ENCODE data around the gene C7orf25. TPM values are rescaled to one million over a fixed set of nuclear protein-coding genes. Genes with fewer than 3 reads are reported as not detected.

The C7orf25 gene
- total RNA-seq, 1 donor from 2014 or later = 8.5 TPM

GRCh38 chr7:42914009-42914408 is 2.1 kb upstream of the C7orf25 start:
- no peak overlapping the region for H3K27ac Mint-ChIP-seq (ENCODE audit: unreplicated experiment)
- FAIRE-seq = no peak

GRCh38 chr7:42913591-42913990 is 1.7 kb upstream of the C7orf25 start:
- H3K4me3 ChIP-seq (ENCODE audit: insufficient read depth, low read depth, low read length) = no peak overlapping the region
- TF ChIP-seq CTCF (IDR thresholded peaks at IDR 0.05; ENCODE audit: insufficient read depth, low read depth, low read length) = no peak
- TF ChIP-seq EZH2 (IDR thresholded peaks at IDR 0.05; ENCODE audit: insufficient read depth, low read length) = no peak
- no peaks in the 10 kb centered on the region for H3K27me3 Mint-ChIP-seq (ENCODE audit: low read depth, unreplicated experiment)
- H3K9ac ChIP-seq (ENCODE audit: low read length) = no peak overlapping the region
- no peak overlapping the region for H2AFZ ChIP-seq (ENCODE audit: low read depth, low read length)
- peaks cover 11% of the 10 kb centered on the region for H3K4me1 ChIP-seq (ENCODE audit: insufficient read depth, low read length)
- peak overlapping the region; percentile 8 for H3K27ac ChIP-seq (ENCODE audit: low read depth, low read length)
- FAIRE-seq (no peak), DNase-seq (ENCODE audit: low read depth) (peak; percentile 90)
- no peak overlapping the region for H3K4me3 Mint-ChIP-seq (ENCODE audit: unreplicated experiment)
- H3K36me3 Mint-ChIP-seq (ENCODE audit: low read depth, unreplicated experiment) = peaks cover 12% of the 10 kb centered on the region
- H3K36me3 ChIP-seq (ENCODE audit: insufficient read depth, low read length) = peaks cover 19% of the 10 kb centered on the region
- H4K20me1 ChIP-seq (ENCODE audit: insufficient read depth, low read length) = no peaks in the 10 kb centered on the region
- H3K4me1 Mint-ChIP-seq (ENCODE audit: low read depth, unreplicated experiment) = peaks cover 34% of the 10 kb centered on the region
- no peaks in the 10 kb centered on the region for H3K9me3 Mint-ChIP-seq (ENCODE audit: unreplicated experiment)
- no peak overlapping the region for H3K27ac Mint-ChIP-seq (ENCODE audit: unreplicated experiment)
- H3K4me2 ChIP-seq (ENCODE audit: low read length) = no peak overlapping the region
- no peaks in the 10 kb centered on the region for H3K9me3 ChIP-seq (ENCODE audit: insufficient read depth, low read depth, low read length)
- H3K27me3 ChIP-seq (ENCODE audit: insufficient read depth, low read length) = no peaks in the 10 kb centered on the region
- H3K79me2 ChIP-seq (ENCODE audit: insufficient read depth, low read length) = peaks cover 9% of the 10 kb centered on the region

More at GRCh38 chr7:42914009-42914408, 2.1 kb upstream of the C7orf25 start:
- Histone ChIP-seq H3K36me3 (ENCODE audit: insufficient read depth, low read length) (peaks cover 19% of the 10 kb centered on the region), H3K4me2 (ENCODE audit: low read length) (no peak overlapping the region), H3K9ac (ENCODE audit: low read length) (no peak overlapping the region), H3K79me2 (ENCODE audit: insufficient read depth, low read length) (peaks cover 9% of the 10 kb centered on the region), H3K27ac (ENCODE audit: low read depth, low read length) (peak overlapping the region; percentile 8), H3K4me3 (ENCODE audit: insufficient read depth, low read depth, low read length) (no peak overlapping the region), H4K20me1 (ENCODE audit: insufficient read depth, low read length) (no peaks in the 10 kb centered on the region), H3K27me3 (ENCODE audit: insufficient read depth, low read length) (no peaks in the 10 kb centered on the region), H2AFZ (ENCODE audit: low read depth, low read length) (no peak overlapping the region), H3K9me3 (ENCODE audit: insufficient read depth, low read depth, low read length) (no peaks in the 10 kb centered on the region), H3K4me1 (ENCODE audit: insufficient read depth, low read length) (peaks cover 11% of the 10 kb centered on the region)
- Mint-ChIP-seq H3K4me1 (ENCODE audit: low read depth, unreplicated experiment) (peaks cover 34% of the 10 kb centered on the region), H3K27me3 (ENCODE audit: low read depth, unreplicated experiment) (no peaks in the 10 kb centered on the region), H3K4me3 (ENCODE audit: unreplicated experiment) (no peak overlapping the region), H3K9me3 (ENCODE audit: unreplicated experiment) (no peaks in the 10 kb centered on the region), H3K36me3 (ENCODE audit: low read depth, unreplicated experiment) (peaks cover 14% of the 10 kb centered on the region)
- TF ChIP-seq CTCF (IDR thresholded peaks at IDR 0.05; ENCODE audit: insufficient read depth, low read depth, low read length) = no peak
- TF ChIP-seq EZH2 (IDR thresholded peaks at IDR 0.05; ENCODE audit: insufficient read depth, low read length) = no peak
- no peak for DNase-seq (ENCODE audit: low read depth)

- Histone ChIP-seq H4K20me1 (ENCODE audit: insufficient read depth, low read length) (no peaks in the 10 kb centered on the region), H3K79me2 (ENCODE audit: insufficient read depth, low read length) (peaks cover 9% of the 10 kb centered on the region), H3K27me3 (ENCODE audit: insufficient read depth, low read length) (no peaks in the 10 kb centered on the region), H3K36me3 (ENCODE audit: insufficient read depth, low read length) (peaks cover 3% of the 10 kb centered on the region), H3K27ac (ENCODE audit: low read depth, low read length) (no peak overlapping the region), H3K4me1 (ENCODE audit: insufficient read depth, low read length) (peaks cover 11% of the 10 kb centered on the region), H3K4me2 (ENCODE audit: low read length) (peak overlapping the region; percentile 87), H3K4me3 (ENCODE audit: insufficient read depth, low read depth, low read length) (no peak overlapping the region), H3K9ac (ENCODE audit: low read length) (no peak overlapping the region), H3K9me3 (ENCODE audit: insufficient read depth, low read depth, low read length) (no peaks in the 10 kb centered on the region), H2AFZ (ENCODE audit: low read depth, low read length) (no peak overlapping the region)
- Mint-ChIP-seq H3K27ac (ENCODE audit: unreplicated experiment) (no peak overlapping the region), H3K9me3 (ENCODE audit: unreplicated experiment) (no peaks in the 10 kb centered on the region), H3K27me3 (ENCODE audit: low read depth, unreplicated experiment) (no peaks in the 10 kb centered on the region), H3K4me3 (ENCODE audit: unreplicated experiment) (peak overlapping the region; percentile 99), H3K36me3 (ENCODE audit: low read depth, unreplicated experiment) (peaks cover 2% of the 10 kb centered on the region), H3K4me1 (ENCODE audit: low read depth, unreplicated experiment) (peaks cover 38% of the 10 kb centered on the region)
- TF ChIP-seq CTCF (IDR thresholded peaks at IDR 0.05; ENCODE audit: insufficient read depth, low read depth, low read length) = no peak
- no peak for TF ChIP-seq EZH2 (IDR thresholded peaks at IDR 0.05; ENCODE audit: insufficient read depth, low read length)
- DNase-seq (ENCODE audit: low read depth) = no peak
- no peak for FAIRE-seq
Measured at GRCh38 chr7:42910306-42910705, 1.6 kb downstream of the C7orf25 start.
